A673 (cell line): ENCODE measurements around the gene A4GALT. TPM values are rescaled to one million over a fixed set of nuclear protein-coding genes. Genes with fewer than 3 reads are reported as not detected.

Source experiments
- BruUV-seq: library from RNA; stranded (reverse); fragments of 400-500 nt; replicated peaks from 2 replicates; lab custom pipeline; 2021; lab: Mats Ljungman, UMichigan
- CTCF ChIA-PET: fragments of 300-600 bp; sonication (Branson Sonifier 250); formaldehyde crosslinking; loops from one replicate; lab custom pipeline; 2022; ENCODE audit warnings: antibody characterized with exemption; lab: Charles Lee
- POLR2A ChIA-PET: fragments of 300-600 bp; sonication (Branson Sonifier 250); formaldehyde crosslinking; loops from one replicate; lab custom pipeline; 2022; ENCODE audit warnings: antibody characterized with exemption; ENCODE audit not compliant: low non-redundant PET; lab: Charles Lee
- DNase-seq: peaks from one replicate; pipeline ENCODE4 v3.0.0-alpha.2; 2015; ENCODE audit warnings: low spot score
- H3K27ac ChIP-seq: fragments of 200-600 bp; sonication (generic); 2 replicates; pipeline ENCODE4 v1.5.1; 2016; ENCODE audit warnings: mixed run types, low read depth, mild to moderate bottlenecking, mixed read lengths, antibody characterized with exemption, low read length; ENCODE audit not compliant: poor library complexity, severe bottlenecking
- H3K27me3 ChIP-seq: fragments of 200-600 bp; sonication (generic); replicated peaks from 2 replicates; pipeline ENCODE4 v1.6.1; 2017; ENCODE audit warnings: mixed run types, low read depth, mild to moderate bottlenecking, mixed read lengths, antibody characterized with exemption, low read length; ENCODE audit not compliant: insufficient read depth, poor library complexity
- H3K36me3 ChIP-seq: fragments of 200-600 bp; sonication (generic); 2 replicates; pipeline ENCODE4 v1.6.1; 2016; ENCODE audit warnings: mixed run types, mild to moderate bottlenecking, mixed read lengths, antibody characterized with exemption, low read length; ENCODE audit not compliant: insufficient read depth, poor library complexity, severe bottlenecking
- H3K4me1 ChIP-seq: fragments of 200-600 bp; sonication (generic); 2 replicates; pipeline ENCODE4 v1.6.1; 2017; ENCODE audit warnings: mixed run types, mild to moderate bottlenecking, mixed read lengths, antibody characterized with exemption, low read length; ENCODE audit not compliant: insufficient read depth, poor library complexity, severe bottlenecking
- H3K4me3 ChIP-seq: fragments of 200-600 bp; sonication (generic); 2 replicates; pipeline ENCODE4 v1.5.1; 2016; ENCODE audit warnings: low read depth, mixed run types, mild to moderate bottlenecking, mixed read lengths, low read length; ENCODE audit not compliant: poor library complexity, severe bottlenecking
- H3K9me3 ChIP-seq: fragments of 200-600 bp; sonication (generic); 2 replicates; pipeline ENCODE4 v1.6.1; 2016; ENCODE audit warnings: mixed run types, low read depth, mild to moderate bottlenecking, mixed read lengths, antibody characterized with exemption, low read length; ENCODE audit not compliant: poor library complexity, severe bottlenecking
- EZH2 ChIP-seq: fragments of 200-600 bp; sonication (generic); IDR thresholded peaks from 2 replicates; pipeline ENCODE4 v1.6.1; 2017; ENCODE audit warnings: borderline replicate concordance, low read depth, mild to moderate bottlenecking, mixed read lengths, antibody characterized with exemption, low read length; ENCODE audit not compliant: poor library complexity, severe bottlenecking
- intact Hi-C: fragments of 100-400 bp; cut with micrococcal nuclease; formaldehyde crosslinking; loops from one replicate; pipeline ENCODE4 v1.10.0; 2022; ENCODE audit not compliant: unreplicated experiment
- total RNA-seq: library from RNA; stranded (reverse); gene quantifications from 2 replicates; pipeline ENCODE4 v1.2.3, GENCODE V29; 2021
- TF ChIP-seq, protein P1 (sequence below): fragments of 300-800, 200-600 bp; sonication (generic); conservative IDR thresholded peaks from 2 replicates; pipeline ENCODE4 v1.5.1; 2017; ENCODE audit warnings: low read depth, mild to moderate bottlenecking, antibody characterized with exemption, low read length, moderate library complexity, mixed read lengths

The A4GALT gene
- total RNA-seq, 1 experiment from 2014 or later, result 21.9 TPM

DNA sequence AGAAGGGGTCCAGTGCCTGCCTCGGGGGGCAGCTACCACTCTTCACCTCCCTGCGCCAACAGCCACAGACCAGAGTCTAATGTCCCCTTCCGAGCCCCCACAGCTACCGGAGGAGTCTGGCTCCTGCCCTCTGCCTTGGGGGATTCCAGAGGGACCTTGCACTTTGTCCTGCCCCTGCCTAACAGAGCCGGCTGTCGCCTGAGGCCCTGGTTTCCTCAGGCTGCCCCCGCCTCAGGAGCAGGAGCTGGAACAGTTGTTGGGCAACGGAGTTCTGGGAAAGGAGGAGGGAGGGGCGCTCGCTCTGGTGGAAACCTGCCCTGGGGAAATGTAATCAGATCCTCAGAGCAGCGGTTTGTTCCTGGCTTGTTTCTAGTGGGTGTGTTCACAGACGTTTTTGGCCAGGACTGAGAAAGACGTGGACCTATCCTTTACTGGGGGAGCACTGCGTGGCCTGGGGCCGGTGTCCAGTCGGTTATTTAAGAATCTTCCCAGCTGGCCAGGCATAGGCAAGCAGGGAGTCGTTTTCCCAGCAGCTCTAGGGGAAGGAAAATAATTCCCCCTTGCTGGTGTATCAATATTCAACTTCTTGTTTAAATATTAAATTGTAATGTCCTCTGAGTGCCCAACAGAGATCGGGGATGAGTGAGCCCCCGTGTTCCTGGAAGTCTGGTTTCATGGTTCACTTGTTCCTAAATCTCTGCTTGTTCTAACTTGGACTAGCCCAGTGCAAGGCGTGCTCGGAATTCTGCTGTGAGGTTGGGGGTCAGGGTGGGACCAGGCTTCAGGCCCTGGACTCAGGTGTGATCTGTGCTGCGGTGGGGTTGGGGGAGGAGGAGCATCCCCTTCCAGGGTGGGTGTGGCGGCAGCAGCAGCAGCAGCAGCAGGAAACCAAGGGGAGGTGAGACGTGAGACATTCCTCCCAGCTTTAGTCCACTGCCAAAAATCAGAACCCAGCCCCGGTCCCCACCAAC is 32.1 kb downstream of the A4GALT start:
- ChIA-PET CTCF (no interaction called here), POLR2A (interaction anchor here (0.6 kb wide), 1 partner anchor 772 kb away, joined by 11 read pairs; no protein-coding TSS in a partner anchor)
- Histone ChIP-seq H3K27me3 (no peaks in the 10 kb centered on the region), H3K4me3 (peak overlapping the region; percentile 5), H3K4me1 (peaks cover 35% of the 10 kb centered on the region), H3K9me3 (no peaks in the 10 kb centered on the region), H3K36me3 (no peaks in the 10 kb centered on the region), H3K27ac (peak overlapping the region; percentile 79)
- intact Hi-C loops, result no loop called here
- peak; percentile 88 for DNase-seq
- BruUV-seq, result no TSS peak
- no peak for TF ChIP-seq EZH2
- TF ChIP-seq, protein P1, sequence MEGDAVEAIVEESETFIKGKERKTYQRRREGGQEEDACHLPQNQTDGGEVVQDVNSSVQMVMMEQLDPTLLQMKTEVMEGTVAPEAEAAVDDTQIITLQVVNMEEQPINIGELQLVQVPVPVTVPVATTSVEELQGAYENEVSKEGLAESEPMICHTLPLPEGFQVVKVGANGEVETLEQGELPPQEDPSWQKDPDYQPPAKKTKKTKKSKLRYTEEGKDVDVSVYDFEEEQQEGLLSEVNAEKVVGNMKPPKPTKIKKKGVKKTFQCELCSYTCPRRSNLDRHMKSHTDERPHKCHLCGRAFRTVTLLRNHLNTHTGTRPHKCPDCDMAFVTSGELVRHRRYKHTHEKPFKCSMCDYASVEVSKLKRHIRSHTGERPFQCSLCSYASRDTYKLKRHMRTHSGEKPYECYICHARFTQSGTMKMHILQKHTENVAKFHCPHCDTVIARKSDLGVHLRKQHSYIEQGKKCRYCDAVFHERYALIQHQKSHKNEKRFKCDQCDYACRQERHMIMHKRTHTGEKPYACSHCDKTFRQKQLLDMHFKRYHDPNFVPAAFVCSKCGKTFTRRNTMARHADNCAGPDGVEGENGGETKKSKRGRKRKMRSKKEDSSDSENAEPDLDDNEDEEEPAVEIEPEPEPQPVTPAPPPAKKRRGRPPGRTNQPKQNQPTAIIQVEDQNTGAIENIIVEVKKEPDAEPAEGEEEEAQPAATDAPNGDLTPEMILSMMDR, result no peak

DNA sequence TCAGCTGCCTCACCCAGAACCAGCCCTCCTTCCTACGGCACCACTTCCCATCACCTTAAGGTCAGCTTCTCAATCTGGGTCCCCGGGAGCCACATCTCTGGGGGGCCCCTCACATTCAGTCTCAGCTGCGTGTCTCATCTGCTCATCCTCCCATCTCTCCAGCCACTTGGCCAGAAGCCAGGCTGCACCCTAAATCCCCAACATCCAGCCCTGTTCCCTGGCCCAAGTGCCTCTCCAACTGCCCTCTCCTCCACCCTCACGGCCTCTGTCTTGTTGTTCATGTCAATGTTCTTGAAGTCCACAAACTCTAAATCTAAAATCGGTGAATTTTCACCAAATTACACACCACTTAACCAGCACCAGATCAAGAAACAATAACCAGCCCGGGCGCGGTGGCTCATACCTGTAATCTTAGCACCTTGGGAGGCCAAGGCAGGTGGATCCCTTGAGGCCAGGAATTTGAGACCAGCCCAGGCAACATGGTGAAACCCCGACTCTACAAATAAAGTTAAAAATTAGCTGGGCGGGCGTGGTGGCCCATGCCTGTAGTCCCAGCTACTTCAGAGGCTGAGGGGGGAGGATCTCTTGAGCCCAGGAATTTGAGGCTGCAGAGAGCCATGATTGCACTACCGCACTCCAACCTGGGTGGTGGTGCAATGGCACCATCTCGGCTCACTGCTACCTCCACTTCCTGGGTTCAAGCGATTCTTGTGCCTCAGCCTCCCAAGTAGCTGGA is 33.7 kb downstream of the A4GALT start:
- Histone ChIP-seq H3K27me3 (no peaks in the 10 kb centered on the region), H3K4me3 (no peak overlapping the region), H3K36me3 (no peaks in the 10 kb centered on the region), H3K27ac (peak overlapping the region; percentile 79), H3K9me3 (no peaks in the 10 kb centered on the region), H3K4me1 (peaks cover 35% of the 10 kb centered on the region)
- POLR2A ChIA-PET, result no interaction called here
- intact Hi-C loops, result no loop called here
- BruUV-seq, result no TSS peak
- CTCF ChIA-PET, result no interaction called here
- no peak for DNase-seq
- TF ChIP-seq EZH2, result no peak
- TF ChIP-seq, protein P1, result no peak

DNA sequence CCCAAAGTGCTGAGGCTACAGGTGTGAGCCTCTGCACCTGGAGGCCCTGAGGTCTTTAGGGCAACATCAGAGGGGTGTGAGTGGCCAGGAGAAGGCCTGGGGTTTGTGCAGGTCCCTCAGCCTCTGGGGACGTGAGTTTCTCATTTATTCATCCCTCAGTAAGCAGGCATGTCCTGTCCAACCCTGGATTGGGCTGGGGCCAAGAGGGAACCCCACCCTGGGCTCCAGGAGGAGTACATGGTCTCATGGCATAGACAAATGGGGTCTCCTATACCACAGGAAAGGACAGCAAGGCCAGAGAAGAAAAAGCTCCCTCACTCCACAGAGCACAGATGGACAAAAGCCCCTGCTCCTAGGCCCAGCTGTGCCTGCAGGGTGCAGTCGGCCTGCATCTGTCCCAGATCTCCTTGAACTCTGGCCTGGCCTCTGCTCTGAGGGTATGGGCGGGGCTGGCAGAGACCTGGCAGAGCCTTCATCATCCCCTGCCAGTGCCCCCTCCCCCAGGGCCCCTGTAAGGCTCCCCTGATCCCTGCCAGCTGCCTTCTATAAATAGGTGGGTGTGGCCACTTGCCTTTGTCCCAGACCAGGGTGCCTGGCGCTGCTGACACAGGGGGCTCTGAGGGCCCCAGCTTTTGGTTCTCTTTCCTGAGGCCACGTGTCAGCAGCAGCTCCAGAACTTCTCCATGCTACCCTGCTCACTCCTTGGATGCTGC is 34.6 kb downstream of the A4GALT start:
- TF ChIP-seq, protein P1, result no peak
- no peak for TF ChIP-seq EZH2
- Histone ChIP-seq H3K4me3 (no peak overlapping the region), H3K36me3 (no peaks in the 10 kb centered on the region), H3K9me3 (no peaks in the 10 kb centered on the region), H3K4me1 (peaks cover 35% of the 10 kb centered on the region), H3K27me3 (no peaks in the 10 kb centered on the region), H3K27ac (no peak overlapping the region)
- ChIA-PET CTCF (no interaction called here), POLR2A (no interaction called here)
- BruUV-seq, result no TSS peak
- intact Hi-C loops, result no loop called here
- DNase-seq, result no peak
